ENCODE measurements around the gene MICAL1.

MICAL1 gene, protein sequence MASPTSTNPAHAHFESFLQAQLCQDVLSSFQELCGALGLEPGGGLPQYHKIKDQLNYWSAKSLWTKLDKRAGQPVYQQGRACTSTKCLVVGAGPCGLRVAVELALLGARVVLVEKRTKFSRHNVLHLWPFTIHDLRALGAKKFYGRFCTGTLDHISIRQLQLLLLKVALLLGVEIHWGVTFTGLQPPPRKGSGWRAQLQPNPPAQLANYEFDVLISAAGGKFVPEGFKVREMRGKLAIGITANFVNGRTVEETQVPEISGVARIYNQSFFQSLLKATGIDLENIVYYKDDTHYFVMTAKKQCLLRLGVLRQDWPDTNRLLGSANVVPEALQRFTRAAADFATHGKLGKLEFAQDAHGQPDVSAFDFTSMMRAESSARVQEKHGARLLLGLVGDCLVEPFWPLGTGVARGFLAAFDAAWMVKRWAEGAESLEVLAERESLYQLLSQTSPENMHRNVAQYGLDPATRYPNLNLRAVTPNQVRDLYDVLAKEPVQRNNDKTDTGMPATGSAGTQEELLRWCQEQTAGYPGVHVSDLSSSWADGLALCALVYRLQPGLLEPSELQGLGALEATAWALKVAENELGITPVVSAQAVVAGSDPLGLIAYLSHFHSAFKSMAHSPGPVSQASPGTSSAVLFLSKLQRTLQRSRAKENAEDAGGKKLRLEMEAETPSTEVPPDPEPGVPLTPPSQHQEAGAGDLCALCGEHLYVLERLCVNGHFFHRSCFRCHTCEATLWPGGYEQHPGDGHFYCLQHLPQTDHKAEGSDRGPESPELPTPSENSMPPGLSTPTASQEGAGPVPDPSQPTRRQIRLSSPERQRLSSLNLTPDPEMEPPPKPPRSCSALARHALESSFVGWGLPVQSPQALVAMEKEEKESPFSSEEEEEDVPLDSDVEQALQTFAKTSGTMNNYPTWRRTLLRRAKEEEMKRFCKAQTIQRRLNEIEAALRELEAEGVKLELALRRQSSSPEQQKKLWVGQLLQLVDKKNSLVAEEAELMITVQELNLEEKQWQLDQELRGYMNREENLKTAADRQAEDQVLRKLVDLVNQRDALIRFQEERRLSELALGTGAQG

GRCh38 chr6:109455437-109456110, at the start of gene MICAL1:
Gene MICAL1, minus strand, starts transcription at chr6:109455772. Its CDS starts 1,576 bp downstream, at chr6:109454196.
- peak; percentile 36 to 40 for DNase-seq

GRCh38 chr6:109503327-109504224, 48.0 kb upstream of the MICAL1 start:
- peak in 1 of 2 experiments; percentile 6 for DNase-seq

DNA sequence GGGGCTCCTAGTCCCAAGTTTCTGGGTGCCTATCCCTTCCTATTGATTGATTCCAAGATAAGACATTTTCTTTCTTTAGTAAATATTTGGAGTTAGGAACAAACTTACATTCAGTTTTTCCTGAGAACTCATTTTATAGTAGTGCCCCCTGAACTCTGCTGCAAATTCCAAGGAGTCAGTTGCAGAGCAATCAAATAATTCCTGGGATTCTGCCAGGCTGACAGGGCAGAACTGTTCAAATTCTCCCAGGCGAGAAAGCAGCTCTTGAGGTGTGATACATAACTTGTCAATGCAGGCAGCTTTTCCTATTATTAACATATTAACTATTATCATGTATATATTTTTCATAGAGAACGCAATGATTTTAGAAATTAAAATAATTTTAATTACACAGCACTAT, 43.4 kb upstream of the MICAL1 start:
- DNase-seq = no peak

- DNase-seq = peak in 1 of 2 experiments; percentile 37
These were observed 42.5 kb upstream of the MICAL1 start for GRCh38 chr6:109498052-109498451.

DNA sequence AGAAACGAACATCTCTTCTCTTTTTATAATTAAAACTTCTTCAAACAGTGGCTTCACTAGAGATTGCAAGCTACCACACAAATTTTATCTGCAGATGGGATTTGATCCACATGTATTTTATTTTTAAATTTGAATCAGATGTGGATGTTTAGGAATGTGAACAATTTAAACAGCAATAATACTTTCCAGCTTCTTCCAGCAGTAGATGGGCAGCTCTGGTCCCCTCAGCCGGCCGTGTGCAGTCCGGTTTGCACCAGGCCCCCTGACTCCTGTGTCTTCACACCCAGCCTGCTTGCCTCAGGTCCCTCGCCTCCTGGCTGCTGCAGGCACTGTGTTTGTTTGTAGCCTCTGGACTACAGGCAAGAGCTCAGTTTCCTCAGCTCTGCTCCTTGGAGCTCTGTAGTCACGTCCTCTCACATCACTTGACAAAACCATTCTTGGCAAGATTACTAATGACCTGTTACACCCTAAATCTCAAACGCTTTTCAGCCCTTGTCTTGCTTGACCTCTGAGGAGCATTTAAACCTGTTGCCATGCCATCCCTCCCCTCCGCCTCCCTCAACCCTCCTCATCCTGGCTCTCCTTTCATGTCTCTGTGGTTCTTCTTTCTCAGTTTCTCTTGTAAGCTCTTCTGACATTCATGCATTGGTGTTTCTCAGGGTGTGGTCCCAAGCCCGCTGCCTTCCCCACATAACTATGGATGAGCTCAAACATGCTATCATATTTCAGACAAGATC, 40.6 kb upstream of the MICAL1 start:
- DNase-seq = no peak

DNA sequence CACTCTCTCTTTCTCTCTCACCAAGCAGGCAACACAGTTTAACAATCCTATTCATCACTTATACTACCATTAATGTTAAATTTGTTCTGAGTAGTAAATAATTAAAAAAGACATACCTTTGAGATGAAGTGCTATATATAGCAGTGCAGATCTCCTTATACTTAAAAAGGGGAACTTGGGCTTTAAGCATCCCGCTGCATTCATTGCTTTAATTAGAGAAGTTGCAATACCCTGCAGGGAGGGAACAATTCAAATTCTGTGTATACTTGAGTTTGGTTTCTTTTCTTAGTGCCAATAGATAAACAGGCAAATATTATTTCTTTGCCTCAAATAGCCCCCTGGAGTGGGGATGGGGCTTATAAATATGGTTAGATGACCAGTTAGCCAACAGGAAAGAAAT, 38.3 kb upstream of the MICAL1 start:
- no peak for DNase-seq

GRCh38 chr6:109491207-109491938, 35.8 kb upstream of the MICAL1 start:
- DNase-seq = no peak

DNA sequence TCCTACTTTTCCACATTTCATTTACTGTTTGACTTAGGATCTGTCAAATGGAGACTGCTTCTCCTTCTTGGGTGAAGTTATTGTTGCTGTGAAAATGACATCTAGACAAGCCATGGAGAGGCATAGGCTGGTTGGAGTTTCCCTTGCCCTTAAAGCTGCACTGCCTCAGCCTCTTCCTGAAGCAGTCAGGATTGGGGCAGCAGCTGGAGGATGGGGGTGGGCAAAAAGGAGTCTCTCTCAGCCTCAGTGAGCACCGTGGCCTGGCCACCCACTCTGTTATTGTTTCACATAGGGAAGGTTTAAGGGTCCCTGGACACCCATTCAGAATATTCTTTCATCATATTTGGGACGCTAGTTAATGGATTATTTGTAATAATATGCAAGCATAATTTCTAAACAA, 35.1 kb upstream of the MICAL1 start:
- no peak for DNase-seq

DNA sequence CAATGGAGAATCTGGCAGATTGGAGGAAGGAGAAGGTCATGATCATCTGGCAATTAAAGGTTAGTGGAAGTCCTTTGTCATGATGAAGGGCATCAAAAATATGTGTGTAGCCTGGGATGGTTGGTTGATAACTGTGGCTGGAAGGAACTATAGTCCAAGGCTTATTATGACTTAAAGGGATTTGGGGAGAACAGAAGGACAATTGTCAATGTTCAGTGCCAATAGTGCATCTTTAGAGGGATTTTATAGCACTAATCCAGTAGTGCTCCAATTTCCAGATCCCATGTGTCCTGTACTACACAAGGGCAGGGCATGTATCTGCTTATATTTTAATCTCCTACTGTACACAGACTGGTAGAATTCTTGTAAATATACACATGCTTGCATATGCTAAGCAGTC, 32.4 kb upstream of the MICAL1 start:
- no peak for DNase-seq

GRCh38 chr6:109486068-109486467, 30.5 kb upstream of the MICAL1 start:
- no peak for DNase-seq

DNA sequence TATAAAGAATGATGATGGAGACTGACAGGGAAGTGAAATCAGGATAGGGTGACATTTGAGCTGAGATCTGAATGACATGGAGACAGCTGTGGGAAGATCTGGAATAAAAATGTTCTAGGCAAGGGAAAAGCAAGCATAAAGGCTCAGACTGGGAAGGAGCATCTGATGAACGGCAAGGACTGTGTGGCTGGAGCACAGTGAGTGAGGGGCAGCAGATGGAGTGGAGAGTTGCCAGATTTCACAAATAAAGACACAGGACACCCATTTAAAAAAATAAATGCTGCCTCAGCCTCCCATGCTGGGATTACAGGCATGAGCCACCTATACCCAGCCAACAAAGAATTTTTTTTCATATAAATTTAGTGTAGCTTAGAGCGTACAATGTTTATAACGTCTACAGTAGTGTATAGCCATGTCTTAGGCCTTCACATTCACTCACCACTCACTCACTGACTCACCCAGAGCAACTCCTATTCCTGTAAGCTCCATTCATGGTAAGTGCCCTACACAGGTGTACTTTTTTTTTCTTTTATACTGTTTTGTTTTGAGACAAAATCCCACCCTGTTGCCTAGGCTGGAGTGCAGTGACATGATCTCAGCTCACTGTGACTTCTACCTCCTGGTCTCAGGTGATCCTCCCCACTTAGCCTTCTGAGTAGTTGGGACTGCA, 29.8 kb upstream of the MICAL1 start:
- no peak for DNase-seq

- no peak for DNase-seq
These were observed 28.6 kb upstream of the MICAL1 start for GRCh38 chr6:109484122-109484521.

DNA sequence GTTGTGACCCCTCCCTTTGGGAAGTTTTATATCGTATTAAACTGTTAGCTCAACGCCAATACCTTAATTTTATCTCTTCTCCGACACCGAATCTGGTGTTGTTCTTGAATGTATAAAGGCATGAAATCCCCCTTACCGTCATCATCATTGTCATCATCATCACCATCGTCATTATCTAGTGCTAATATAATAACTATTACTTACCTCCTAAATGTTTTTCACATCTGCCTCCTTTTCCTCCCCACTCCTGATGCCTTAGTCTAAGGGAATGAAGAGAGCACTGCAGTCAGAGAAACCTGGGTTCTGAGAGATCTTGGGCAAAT, 28.1 kb upstream of the MICAL1 start:
- no peak for DNase-seq

GRCh38 chr6:109482905-109483734, 27.5 kb upstream of the MICAL1 start, which contains the start of gene ZBTB24:
Gene ZBTB24, minus strand, starts transcription at chr6:109483219. Its CDS starts 1,193 bp downstream, at chr6:109482026.
- DNase-seq = peak; percentile 64 to 66

DNA sequence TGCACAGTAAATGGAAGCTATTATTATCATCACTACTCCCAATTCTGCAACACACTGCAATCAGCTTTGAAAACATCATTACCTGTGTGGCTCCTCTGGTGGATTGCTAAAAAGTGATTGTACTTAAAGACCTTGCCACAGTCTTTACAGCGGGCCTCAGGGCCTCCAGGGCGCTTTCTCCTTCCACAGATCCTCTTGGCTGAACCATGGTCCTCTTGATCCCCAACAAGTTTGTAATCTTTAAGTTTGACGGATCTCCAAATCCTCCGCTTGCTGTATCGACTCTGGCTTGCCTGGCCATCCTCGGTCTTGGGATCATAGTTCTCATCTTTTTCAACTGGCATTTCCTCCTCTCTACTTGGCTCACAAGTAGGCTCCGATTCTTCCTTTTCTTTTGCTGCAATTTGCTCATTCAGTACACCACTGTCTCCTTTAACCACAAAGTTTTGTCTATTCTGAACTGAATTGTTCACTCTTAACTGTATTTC, 25.5 kb upstream of the MICAL1 start:
- no peak for DNase-seq

DNA sequence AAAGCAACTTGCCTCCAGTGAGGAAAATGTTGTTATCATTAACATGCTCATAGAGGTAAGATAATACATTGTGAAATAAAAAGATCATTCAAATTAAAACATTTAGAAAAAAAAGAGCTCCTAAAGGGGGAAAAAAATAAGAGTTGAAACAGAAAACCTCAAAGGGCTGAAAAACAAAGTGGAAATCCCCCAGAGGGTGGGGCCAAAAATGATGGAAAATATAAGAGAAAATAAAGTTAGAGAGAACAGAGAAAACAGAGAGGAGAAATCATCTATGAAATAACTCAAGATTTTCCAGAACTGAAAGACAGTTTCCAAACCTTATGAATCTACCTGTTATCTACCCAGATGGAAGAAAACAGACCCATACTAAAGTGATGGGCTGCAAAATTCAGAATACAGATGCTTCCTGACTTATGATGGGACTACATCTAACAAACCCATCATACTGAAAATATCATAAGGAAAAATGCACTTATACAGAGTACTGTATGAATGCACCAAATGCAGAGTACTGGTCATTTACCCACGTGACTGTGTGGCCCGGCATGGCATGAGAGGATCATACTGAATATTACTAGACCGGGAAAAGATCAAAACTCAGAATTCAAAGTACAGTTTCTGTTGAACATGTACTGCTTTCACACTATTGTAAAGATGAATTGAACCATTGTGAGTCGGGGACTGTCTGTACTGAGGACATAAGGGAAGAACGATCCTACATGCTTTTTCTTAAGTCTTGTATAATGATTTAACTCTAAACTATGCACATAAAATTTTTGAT, 23.5 kb upstream of the MICAL1 start:
- DNase-seq = no peak

DNA sequence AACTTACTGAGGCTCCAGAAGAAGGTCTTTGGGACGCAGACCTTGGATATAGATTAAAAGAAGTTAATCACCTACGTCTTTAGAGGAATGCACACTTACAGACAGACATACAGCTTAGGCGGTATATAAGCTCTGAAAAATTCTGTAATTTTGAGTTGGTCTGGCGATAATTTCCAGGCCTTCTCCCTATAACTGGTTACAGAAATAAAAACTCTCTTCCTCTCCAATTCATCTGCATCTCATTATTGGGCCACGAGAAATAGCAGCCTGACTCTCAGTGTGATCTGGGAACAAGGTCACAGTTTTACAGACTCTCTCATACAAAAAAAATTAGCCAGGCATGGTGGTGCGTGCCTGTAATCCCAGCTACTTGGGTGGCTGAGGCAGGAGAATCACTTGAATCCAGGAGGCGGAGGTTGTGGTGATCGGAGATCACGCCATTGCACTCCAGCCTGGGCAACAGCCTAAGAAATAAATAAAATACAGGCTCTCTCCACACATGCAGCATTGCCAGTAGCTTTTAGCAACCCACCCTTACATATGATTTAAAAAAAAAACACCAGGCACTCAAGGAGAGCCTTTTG, 22.7 kb upstream of the MICAL1 start:
- no peak for DNase-seq

Data from NCI-H2081 (cell line).